RKO (cell line): ENCODE measurements around the gene AHR.

ENCODE experiments used
- DNase-seq: peaks from one replicate; pipeline ENCODE4 v3.0.0-alpha.2; 2016; ENCODE audit warnings: low spot score

The AHR gene

GRCh38 chr7:17298102-17298839 is at the start of gene AHR:
Gene AHR, plus strand, starts transcription at chr7:17298652. Its CDS starts 613 bp downstream, at chr7:17299265.
- DNase-seq, result peak; percentile 63

- no peak for DNase-seq
Measured at GRCh38 chr7:17253885-17254284, 44.6 kb upstream of the AHR start.

- DNase-seq, result no peak
Measured at GRCh38 chr7:17255926-17256325, 42.5 kb upstream of the AHR start.

GRCh38 chr7:17256375-17256774 is 42.1 kb upstream of the AHR start:
- no peak for DNase-seq

- no peak for DNase-seq
Measured at GRCh38 chr7:17266565-17266964, 31.9 kb upstream of the AHR start.

GRCh38 chr7:17269341-17270221 is 28.9 kb upstream of the AHR start:
- DNase-seq, result no peak

- peak; percentile 11 for DNase-seq
Measured at GRCh38 chr7:17274551-17275245, 23.8 kb upstream of the AHR start.

- DNase-seq, result no peak
Measured at GRCh38 chr7:17275749-17276671, 22.4 kb upstream of the AHR start.

- DNase-seq, result no peak
Measured at GRCh38 chr7:17279061-17279460, 19.4 kb upstream of the AHR start.

GRCh38 chr7:17289074-17289645 is 9.3 kb upstream of the AHR start:
- no peak for DNase-seq

GRCh38 chr7:17292843-17293242 is 5.6 kb upstream of the AHR start:
- no peak for DNase-seq

- DNase-seq, result no peak
Measured at GRCh38 chr7:17293481-17293880, 5.0 kb upstream of the AHR start.

GRCh38 chr7:17297243-17297642 is 1.2 kb upstream of the AHR start:
- DNase-seq, result no peak

- no peak for DNase-seq
Measured at GRCh38 chr7:17298840-17299482, 509 bp downstream of the AHR start.

- no peak for DNase-seq
Measured at GRCh38 chr7:17299483-17299991, 1.1 kb downstream of the AHR start.

- DNase-seq, result no peak
Measured at GRCh38 chr7:17300012-17300411, 1.6 kb downstream of the AHR start.

GRCh38 chr7:17300437-17300836 is 2.0 kb downstream of the AHR start:
- DNase-seq, result no peak

GRCh38 chr7:17301471-17302456 is 3.3 kb downstream of the AHR start:
- peak; percentile 47 for DNase-seq

- no peak for DNase-seq
Measured at GRCh38 chr7:17302575-17303142, 4.2 kb downstream of the AHR start.
